Nephron (organoid): ENCODE data around the gene TPPP.

Experiments used
- H3K27ac Mint-ChIP-seq, 3 experiments: 2 replicates each; pipeline ENCODE4 v1.8.0; 2020; ENCODE audit warnings: mixed read lengths in 3 of 3, mild to moderate bottlenecking in 2 of 3, moderate library complexity in 1 of 3
- H3K27me3 Mint-ChIP-seq: 2 replicates; pipeline ENCODE4 v1.8.0; 2021; ENCODE audit warnings: low read depth, mild to moderate bottlenecking, moderate library complexity, mixed read lengths
- H3K36me3 Mint-ChIP-seq: 2 replicates; pipeline ENCODE4 v1.8.0; 2020; ENCODE audit warnings: low read depth, mixed read lengths
- H3K4me1 Mint-ChIP-seq: 2 replicates; pipeline ENCODE4 v1.8.0; 2020; ENCODE audit warnings: mixed read lengths
- H3K4me3 Mint-ChIP-seq, 3 experiments: 2 replicates each; pipeline ENCODE4 v1.8.0; 2020; ENCODE audit warnings: mild to moderate bottlenecking in 3 of 3, mixed read lengths in 3 of 3, moderate library complexity in 2 of 3
- H3K9me3 Mint-ChIP-seq: 2 replicates; pipeline ENCODE4 v1.8.0; 2020; ENCODE audit warnings: mixed read lengths
- TF ChIP-seq, protein P1 (sequence below), 3 experiments: fragments of 200-600 bp; sonication (generic); IDR thresholded peaks; one replicate each; pipeline ENCODE4 v1.5.0; 2021; ENCODE audit warnings: antibody characterized with exemption in 3 of 3; ENCODE audit not compliant: unreplicated experiment in 3 of 3

Gene TPPP

DNA sequence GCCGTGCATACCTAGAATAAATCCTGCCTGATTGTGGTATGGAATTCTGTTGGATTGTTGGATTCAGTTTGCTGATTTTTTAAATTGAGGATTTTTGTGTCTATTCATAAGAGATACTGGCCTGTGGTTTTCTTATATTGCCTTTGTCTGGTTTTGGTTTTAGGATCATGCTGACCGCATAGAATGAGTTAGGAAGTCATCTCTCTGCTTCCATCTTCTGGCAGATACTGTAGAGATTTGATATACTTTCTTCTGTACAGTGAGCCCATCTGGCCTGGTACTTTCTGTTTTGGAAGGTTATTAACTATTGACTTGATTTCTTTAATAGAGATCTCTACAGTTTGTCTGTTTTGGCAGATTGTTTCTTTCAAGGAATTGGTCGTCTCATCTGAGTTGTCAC is 66.3 kb downstream of the TPPP start:
- no peak overlapping the region for H3K4me3 Mint-ChIP-seq
- no peaks in the 10 kb centered on the region for H3K4me1 Mint-ChIP-seq

DNA sequence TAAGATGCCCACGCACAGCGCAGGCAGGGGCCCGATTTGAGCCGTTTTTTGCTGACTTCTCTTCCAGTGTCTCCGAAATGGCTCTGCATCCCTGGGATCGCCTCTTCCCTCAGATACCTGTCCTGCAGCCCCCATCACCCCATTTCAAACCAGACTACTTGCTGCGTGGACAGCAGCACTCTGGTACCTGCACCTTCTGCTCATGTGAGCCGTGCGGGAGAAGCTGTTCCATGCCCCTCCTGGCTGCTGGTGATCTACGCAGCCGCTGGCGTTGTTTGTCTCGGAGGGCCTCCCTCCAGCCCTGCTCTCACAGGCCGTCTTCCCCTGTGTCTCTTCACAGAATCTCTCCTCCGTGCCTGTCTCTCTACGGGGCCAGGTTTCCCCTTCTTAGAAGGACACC is 67.6 kb downstream of the TPPP start:
- no peak overlapping the region for H3K27ac Mint-ChIP-seq
- TF ChIP-seq, protein P1, sequence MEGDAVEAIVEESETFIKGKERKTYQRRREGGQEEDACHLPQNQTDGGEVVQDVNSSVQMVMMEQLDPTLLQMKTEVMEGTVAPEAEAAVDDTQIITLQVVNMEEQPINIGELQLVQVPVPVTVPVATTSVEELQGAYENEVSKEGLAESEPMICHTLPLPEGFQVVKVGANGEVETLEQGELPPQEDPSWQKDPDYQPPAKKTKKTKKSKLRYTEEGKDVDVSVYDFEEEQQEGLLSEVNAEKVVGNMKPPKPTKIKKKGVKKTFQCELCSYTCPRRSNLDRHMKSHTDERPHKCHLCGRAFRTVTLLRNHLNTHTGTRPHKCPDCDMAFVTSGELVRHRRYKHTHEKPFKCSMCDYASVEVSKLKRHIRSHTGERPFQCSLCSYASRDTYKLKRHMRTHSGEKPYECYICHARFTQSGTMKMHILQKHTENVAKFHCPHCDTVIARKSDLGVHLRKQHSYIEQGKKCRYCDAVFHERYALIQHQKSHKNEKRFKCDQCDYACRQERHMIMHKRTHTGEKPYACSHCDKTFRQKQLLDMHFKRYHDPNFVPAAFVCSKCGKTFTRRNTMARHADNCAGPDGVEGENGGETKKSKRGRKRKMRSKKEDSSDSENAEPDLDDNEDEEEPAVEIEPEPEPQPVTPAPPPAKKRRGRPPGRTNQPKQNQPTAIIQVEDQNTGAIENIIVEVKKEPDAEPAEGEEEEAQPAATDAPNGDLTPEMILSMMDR (IDR thresholded peaks at IDR 0.05; ENCODE audit: unreplicated experiment in 3 of 3), result no peak
- no peaks in the 10 kb centered on the region for H3K4me1 Mint-ChIP-seq
- no peak overlapping the region for H3K4me3 Mint-ChIP-seq
- peaks cover 35% of the 10 kb centered on the region for H3K36me3 Mint-ChIP-seq
- H3K27me3 Mint-ChIP-seq, result no peaks in the 10 kb centered on the region
- H3K9me3 Mint-ChIP-seq, result no peaks in the 10 kb centered on the region

More for the DNA sequence above, 66.3 kb downstream of the TPPP start:
- Mint-ChIP-seq H3K36me3 (peaks cover 35% of the 10 kb centered on the region), H3K27ac (no peak overlapping the region), H3K9me3 (no peaks in the 10 kb centered on the region), H3K27me3 (no peaks in the 10 kb centered on the region)
- TF ChIP-seq, protein P1 (IDR thresholded peaks at IDR 0.05; ENCODE audit: unreplicated experiment in 3 of 3), result no peak

DNA sequence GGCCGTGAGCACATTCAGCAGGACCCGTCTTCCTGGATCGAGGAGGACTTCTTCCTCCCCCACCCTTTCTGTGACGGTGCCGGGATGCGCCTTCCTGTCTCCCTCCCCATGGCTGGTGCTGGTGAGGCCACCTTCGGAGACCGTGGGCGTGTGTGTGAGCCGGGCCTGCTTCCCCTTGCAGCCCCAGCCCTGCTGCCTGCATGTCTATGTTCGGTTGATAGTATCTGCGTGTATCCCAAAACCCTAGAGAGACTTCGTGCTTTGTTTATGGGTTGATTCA is 68.3 kb downstream of the TPPP start:
- Mint-ChIP-seq H3K36me3 (peaks cover 40% of the 10 kb centered on the region), H3K9me3 (no peaks in the 10 kb centered on the region), H3K4me1 (no peaks in the 10 kb centered on the region), H3K27me3 (no peaks in the 10 kb centered on the region), H3K4me3 (no peak overlapping the region), H3K27ac (no peak overlapping the region)
- TF ChIP-seq, protein P1 (IDR thresholded peaks at IDR 0.05; ENCODE audit: unreplicated experiment in 3 of 3), result no peak

DNA sequence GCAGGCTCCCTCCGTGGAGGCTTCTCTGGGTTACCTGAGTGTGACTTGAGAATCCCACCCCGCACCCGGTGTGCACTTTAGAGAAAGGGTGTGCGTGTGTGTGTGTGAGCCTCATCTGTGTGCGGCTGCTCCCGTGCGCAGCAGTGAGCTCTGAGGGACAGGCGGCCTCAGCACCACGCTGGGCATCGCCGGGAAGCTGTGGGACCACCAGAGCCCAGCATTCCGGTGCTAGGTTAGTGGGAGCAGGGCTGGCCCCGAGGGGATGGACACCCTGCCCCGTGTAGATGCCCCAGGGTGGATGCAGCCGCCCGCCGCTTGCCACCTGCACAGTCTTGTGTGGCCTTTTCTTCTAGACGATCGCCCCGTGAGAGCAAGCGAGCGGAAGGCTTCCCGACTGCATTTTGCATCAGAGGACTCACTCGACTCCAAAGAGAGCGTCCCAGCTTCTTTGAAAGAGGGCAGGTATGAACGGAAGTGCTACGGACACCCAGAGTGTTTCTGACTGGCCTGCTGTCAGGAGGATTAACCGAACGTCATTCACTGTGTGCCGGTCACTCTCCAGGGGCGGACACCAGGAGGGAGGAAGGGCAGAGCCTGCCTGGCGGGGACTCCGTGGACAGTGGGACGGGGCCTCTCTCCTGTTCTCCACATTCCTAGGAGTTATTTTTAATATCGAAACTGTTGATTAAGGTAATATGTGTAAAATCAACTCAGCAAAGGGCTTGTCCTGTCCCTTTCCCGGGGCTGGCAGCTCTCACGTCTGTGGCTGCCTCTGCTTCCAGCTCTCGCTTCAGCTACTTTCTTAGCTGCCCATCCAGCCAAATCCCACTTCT is 68.8 kb downstream of the TPPP start:
- TF ChIP-seq, protein P1 (IDR thresholded peaks at IDR 0.05; ENCODE audit: unreplicated experiment in 3 of 3), result no peak
- Mint-ChIP-seq H3K4me1 (no peaks in the 10 kb centered on the region), H3K27ac (no peak overlapping the region), H3K9me3 (no peaks in the 10 kb centered on the region), H3K4me3 (no peak overlapping the region), H3K36me3 (peaks cover 43% of the 10 kb centered on the region), H3K27me3 (no peaks in the 10 kb centered on the region)

DNA sequence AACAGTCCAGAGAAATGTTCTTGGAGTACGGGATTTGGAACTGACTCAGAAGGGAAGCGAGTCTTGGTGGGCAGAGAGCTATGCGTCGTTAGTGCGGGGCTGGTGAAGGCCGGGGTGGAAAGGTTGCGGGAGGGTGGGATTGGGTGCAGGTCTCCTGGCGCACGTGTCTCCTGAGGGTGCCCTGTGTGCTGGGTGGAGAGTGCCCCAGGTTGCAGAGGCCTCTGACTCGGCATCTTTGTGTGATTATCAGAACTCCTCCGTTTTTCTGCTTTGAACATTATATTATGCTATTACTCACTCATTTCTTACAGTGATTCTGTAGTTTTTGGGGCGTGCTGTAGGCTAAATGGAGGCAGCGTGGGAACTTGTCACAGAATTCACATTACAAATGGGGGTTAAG is 69.6 kb downstream of the TPPP start:
- no peak overlapping the region for H3K27ac Mint-ChIP-seq
- H3K36me3 Mint-ChIP-seq, result peaks cover 45% of the 10 kb centered on the region
- no peaks in the 10 kb centered on the region for H3K4me1 Mint-ChIP-seq
- H3K4me3 Mint-ChIP-seq, result no peak overlapping the region
- TF ChIP-seq, protein P1 (IDR thresholded peaks at IDR 0.05; ENCODE audit: unreplicated experiment in 3 of 3), result no peak
- H3K9me3 Mint-ChIP-seq, result no peaks in the 10 kb centered on the region
- H3K27me3 Mint-ChIP-seq, result no peaks in the 10 kb centered on the region

DNA sequence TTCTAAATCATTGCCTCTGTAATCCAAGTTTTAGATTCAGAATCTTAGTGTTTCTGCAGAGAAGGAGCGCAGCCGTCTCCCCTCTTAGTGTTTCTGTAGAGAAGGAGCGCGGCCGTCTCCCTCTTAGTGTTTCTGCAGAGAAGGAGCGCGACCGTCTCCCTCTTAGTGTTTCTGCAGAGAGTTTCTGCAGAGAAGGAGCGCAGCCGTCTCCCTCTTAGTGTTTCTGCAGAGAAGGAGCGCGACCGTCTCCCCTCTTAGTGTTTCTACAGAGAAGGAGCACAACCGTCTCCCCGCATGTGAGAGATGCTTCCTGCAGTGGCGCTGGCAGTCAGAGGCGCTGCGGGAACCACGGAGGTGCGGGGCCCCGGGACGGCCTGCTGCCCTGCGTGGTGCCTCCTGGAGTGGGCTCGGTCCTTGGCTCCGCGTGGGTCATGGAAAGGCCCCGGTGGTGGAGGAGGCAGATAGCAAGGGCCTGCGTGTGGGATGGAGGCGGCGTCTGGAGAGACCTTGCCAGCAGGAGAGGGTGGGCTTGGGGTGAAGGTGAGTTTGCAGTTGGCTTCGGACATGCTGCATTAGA is 70.1 kb downstream of the TPPP start:
- TF ChIP-seq, protein P1 (IDR thresholded peaks at IDR 0.05; ENCODE audit: unreplicated experiment in 3 of 3), result no peak
- no peaks in the 10 kb centered on the region for H3K9me3 Mint-ChIP-seq
- H3K4me3 Mint-ChIP-seq, result no peak overlapping the region
- H3K4me1 Mint-ChIP-seq, result no peaks in the 10 kb centered on the region
- peaks cover 47% of the 10 kb centered on the region for H3K36me3 Mint-ChIP-seq
- no peak overlapping the region for H3K27ac Mint-ChIP-seq
- no peaks in the 10 kb centered on the region for H3K27me3 Mint-ChIP-seq
